HPDE6-E6E7 (cell line): ENCODE measurements around the gene CSNK2B.

Source experiments
- DNase-seq: peaks from one replicate; pipeline ENCODE4 v3.0.0; 2011; ENCODE audit warnings: missing footprints; ENCODE audit errors: extremely low spot score

The CSNK2B gene

DNA sequence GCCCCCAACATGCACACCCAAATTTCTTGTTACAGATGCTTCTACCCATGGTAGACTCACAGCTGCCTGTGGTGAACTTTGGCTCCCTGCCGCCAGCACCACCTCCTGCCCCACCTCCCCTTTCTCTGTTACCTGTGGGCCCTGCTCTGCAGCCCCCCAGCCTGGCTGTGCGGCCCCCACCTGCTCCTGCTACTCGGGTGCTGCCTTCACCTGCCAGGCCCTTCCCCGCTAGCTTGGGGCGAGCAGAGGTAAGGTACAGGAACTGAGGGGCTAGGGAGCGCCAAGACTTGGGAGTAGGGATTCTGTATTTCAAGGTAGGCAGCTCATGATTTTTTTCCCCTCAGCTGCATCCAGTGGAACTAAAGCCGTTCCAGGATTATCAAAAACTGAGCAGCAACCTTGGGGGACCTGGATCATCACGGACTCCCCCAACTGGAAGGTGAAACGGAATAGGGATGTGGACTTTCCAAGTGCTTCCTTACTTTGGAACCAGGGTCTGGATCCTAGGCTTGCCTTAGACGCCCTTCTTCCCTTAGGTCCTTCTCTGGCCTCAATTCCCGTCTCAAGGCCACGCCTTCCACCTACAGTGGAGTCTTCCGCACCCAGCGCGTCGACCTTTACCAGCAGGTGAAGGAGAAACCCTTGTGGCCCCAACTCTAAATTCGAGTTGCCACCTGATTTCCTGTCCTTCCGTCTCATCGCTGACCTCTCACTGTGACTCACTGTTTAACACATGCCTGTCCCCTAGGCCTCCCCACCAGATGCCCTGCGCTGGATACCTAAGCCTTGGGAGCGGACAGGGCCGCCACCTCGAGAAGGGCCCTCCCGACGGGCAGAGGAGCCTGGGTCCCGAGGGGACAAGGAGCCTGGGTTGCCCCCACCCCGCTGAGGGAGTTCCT, 28.9 kb upstream of the CSNK2B start:
- no peak for DNase-seq

DNA sequence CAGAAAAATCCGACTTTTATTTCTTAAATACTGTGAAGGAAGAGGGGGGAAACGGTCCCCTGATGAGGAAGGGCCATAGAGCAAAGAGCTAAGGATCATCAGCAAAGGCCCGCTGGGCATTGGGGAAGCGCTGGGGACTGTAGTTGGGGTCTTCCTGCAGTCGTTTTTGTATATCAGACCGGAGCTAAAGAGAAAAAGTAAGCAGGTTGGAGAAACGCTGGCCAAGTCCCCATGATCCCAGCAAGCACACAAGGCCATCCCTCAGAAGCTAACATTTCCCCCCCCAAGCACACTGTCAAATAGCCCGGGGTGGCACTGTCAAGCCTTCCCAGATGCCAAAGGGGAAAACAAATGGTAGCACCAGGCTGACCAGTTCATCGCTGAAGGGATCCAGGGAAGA, 26.8 kb upstream of the CSNK2B start:
- no peak for DNase-seq

GRCh38 chr6:31639449-31639861, 26.4 kb upstream of the CSNK2B start:
- no peak for DNase-seq

DNA sequence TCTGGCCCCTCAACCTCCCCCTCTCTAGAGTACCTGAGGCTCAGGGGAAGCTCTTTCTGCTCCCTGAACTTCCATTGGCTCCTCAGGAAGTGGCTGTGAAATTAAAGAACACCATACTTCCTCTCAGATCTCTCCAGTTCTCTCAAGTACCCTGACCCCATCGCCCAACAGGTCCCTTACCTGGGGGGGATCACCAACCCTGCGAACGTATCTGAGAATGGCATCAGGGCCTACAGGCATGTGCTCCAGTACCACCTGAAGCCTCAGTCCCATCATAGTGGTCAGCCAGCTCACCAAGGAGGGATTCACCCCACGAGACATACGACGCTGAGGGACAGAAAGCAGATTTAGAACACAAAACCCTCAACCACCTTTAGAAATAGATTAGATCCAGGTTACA, 25.3 kb upstream of the CSNK2B start:
- no peak for DNase-seq

DNA sequence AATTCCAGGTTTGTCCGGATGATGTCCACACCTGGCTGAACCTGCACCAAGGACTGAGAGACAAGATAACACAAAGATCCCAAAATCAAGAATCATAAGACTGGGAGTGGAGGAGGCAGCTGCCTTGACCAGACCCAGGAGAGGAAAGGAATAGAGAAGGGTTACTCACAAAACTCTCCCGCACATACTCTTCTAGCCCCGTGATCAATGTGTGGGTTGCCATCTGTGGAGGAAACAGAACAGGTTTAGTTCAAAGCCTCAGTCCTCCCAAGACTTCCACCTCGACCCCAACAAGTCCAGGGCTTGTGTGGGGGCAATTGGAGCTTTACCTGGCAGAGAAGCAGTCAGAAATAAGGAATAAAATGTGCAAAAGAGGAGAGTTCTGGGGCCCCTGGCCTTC, 24.5 kb upstream of the CSNK2B start:
- no peak for DNase-seq

DNA sequence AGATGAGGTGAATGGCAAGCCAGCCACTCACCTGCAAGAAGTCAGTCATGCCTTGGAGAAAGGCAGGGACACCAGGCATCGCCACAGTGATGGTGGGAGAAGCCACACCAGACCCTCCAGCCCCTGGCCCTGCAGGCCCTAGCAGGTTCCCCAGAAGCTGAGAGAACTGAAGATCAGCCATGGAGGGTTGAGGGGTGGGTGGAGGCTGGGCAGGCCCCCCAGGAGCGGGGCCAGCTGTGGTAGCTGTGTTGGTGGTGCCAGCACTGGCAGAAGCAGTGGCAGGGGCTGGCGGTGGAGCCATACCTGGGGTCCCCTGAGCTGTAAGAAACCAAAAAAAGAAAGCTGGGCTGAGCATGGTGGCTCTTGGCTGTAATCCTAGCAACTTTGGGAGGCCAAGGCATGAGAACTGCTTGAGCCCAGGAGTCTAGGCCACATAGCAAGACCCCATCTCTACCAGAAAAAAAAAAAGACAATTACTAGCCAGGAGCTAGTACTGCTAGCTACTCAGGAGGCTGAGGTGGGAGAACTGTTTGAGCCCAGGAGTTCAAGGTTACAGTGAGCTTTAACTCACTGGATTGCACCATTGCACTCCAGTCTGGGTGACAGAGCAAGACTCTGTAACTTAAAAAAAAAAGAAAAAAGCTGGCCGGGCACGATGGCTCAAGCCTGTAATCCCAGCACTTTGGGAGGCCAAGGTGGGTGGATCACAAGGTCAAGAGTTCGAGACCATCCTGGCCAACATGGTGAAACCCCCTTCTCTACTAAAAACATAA, 22.9 kb upstream of the CSNK2B start:
- no peak for DNase-seq

DNA sequence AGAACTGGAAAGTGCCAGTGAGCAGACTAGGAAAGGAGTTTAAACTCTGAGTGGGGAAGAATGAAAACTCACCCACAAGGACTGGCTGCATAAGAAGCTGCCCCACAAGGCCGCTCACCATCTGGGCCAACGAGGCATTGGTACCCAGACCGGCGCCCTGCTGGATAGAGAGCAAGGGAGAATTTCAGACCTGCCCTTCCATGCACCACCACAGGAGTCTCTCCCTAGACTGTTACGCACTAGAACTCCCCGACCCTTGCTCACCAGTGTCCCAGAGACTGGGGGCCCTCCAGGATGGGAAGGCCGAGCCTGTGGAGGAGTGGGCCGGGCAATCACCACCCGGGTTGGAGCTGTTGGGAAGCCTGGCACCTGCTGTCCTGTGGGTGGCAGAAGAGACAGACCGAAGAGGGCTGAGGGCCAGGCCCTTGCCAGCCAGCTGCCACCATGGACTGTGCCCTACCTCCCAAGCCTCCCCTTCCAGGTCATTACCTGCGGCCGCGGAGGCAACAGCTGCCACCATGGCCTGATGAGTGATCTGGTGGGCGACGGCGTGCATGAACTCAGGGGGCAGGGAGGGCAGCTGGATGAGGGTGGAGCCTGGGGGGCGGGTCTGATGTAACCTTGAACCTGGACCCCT, 21.9 kb upstream of the CSNK2B start:
- no peak for DNase-seq

GRCh38 chr6:31645325-31645724, 20.6 kb upstream of the CSNK2B start:
- DNase-seq: no peak

GRCh38 chr6:31651602-31652191, 14.2 kb upstream of the CSNK2B start:
- peak; percentile 73 for DNase-seq

DNA sequence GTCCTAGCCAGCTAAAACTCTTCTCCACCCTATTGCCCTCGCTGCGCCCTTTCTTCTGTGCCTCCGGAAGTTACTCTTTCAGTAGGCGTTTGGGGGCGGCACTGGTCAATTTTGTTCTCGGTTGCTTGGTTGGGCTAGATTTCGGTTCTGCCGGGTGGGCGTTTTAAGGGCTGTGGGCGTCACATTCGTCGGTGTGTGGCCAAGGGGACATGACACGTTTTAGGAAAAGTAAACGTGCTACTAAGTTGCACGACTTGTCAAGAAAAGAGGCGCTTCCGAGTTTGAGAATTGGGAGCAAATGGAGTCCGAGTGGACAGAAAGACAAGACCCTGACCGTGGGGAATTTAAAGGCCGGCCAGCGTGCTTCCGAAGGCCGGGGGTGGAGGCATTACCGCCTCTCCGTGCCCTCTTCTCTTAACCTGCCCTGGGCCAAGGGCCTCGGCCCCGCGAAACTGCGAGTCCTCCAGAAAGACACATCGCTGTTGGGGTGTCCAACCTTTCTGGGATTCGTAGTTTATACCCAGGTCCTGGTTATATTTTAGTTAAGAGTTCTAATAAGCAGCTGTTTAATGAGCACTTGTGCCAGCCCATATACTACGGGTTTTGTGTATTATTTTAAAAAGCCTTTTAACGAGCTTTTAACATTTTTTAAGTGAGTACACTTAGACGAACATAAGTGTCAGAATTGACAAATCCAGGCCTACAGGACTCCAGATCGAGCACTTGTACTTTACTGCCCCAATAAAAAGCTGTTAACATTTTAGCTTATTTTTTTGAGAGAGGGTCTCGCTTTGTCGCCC, 12.8 kb upstream of the CSNK2B start:
- DNase-seq: peak; percentile 84

DNA sequence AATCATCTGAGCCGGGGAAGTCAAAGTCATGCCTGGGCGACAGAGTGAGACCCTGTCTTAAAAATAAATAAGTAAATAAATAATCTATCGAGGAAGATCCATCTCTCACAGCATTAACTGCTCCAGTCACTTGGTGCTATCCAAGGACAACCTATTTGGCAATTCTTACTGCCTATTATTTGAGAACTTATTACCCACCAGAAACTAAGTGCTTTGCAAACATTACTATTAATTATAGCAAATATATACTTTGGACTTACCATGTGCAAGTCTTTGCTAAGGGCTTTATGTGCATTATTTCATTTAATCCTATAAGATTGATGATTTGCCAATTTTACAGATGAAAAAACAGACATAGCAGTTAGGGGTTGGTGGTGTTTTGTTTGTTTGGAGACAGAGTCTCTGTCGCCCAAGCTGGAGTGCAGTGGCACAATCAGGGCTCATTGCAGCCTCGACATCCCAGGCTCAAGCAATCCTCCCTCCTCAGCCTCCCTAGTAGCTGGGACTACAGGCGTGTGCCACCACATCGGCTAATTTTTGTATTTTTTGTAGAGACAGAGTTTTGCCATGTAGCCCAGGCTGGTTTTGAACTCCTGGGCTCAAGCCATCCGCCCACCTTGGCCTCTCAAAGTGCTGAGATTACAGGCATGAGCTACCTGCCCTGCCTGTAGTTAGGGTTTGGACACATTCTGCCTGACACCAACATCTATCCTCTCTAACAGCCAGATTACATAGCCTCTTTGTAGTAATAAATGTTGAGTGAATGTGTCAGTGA, 11.1 kb upstream of the CSNK2B start:
- no peak for DNase-seq

- no peak for DNase-seq
Measured at GRCh38 chr6:31655349-31656237, 10.3 kb upstream of the CSNK2B start, which contains the start of gene APOM. Gene APOM (plus strand): TSS chr6:31655894. CDS start chr6:31655967, 73 bp downstream.

GRCh38 chr6:31657406-31658157, 8.3 kb upstream of the CSNK2B start:
- DNase-seq: no peak

GRCh38 chr6:31658158-31658688, 7.7 kb upstream of the CSNK2B start:
- no peak for DNase-seq

DNA sequence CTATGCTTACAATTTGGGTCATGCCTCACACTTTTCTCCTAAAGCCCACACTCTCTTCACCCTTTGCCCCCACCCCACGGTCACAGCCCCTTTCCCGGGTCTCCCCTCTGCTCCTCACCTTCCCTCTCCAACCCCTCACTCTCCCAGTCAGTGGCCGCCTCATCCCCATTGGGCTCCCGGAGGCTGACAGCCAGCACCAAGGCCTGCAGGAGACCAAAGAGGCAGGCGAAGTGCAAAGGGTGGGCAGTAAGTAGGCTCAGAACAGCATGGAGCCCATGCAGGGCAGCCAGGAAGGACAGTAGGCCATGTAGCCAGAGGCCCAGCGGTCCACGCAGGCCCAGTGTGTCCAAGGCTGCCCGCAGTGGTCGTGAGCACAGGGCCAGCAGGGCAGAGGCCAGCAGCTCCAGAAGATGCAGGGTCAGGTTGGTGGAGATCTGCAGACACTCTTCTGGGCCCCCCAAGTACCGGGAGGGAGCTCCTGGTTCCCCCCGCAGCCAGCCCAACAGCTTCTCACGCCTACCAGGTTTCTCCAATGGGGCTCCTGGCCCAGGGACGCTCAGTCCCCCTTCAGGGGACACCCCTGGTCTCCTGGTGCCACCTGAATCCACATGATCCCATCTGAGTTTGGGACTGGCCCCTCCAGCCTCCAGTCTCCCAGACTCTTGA, 6.8 kb upstream of the CSNK2B start:
- DNase-seq: no peak

DNA sequence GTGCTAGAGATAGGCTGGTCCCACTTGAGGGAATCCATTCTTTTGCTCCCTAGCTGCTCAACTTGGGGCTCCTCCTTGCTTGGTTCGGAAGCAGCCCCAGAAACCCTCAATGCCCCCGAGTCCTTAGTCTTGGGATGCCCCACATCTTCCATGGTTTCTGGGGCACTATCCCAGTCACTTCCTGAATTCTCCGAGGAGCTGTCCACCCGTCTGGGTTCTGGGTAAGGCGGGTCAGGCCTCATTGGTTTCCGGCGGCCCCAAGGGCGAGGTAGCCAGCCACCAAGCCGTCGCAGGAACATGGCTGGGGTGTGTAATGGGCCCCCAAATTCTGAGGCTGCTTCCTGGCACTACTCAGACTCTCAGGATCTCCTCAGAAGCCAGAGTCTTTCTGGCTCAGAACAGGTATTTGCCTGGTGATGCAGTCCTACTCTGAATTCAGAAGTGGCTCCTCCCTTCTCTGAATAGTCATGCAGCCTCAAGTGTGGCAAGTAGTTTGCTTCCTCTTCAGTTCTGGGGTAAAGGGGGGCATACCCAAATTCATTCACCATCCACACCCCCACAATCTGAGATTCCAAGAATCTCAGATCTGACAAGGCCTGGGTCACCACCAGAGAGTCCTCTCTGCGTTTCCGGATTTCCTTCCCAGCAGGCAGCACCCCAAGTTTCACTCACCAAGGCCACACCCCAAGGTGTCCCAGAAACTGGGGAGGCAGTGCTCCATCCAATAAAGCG, 6.1 kb upstream of the CSNK2B start:
- no peak for DNase-seq
